SHP77 treated with DMSO at 0.1 percent for 48 hours (cell line): ENCODE measurements around the gene RND3.
A peak's percentile ranks its signal among the peaks of the same experiment; 100 is the strongest.

ENCODE experiments used
- DNase-seq: peaks from one replicate; lab custom pipeline; 2025; lab: John Stamatoyannopoulos, UW

RND3 gene

DNA sequence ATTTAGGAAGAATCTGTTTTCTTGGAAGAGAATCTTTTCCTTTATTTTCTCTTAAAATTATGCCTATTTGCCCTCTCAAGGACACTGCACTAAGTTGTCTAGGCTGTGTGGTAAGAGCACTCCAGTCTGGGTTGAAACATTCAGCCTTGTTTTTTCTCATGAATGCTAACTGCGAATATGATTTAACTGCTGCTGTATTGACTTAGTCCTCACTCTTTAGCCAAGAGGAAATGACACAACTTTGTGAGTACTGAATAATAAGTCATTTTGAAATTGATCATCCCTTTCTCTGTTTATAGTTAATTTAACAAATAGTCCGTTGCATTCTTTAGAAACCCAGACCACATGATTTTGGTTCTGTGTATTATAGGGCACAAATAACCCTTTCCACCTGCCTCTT is 4.5 kb upstream of the RND3 start:
- DNase-seq: no peak

DNA sequence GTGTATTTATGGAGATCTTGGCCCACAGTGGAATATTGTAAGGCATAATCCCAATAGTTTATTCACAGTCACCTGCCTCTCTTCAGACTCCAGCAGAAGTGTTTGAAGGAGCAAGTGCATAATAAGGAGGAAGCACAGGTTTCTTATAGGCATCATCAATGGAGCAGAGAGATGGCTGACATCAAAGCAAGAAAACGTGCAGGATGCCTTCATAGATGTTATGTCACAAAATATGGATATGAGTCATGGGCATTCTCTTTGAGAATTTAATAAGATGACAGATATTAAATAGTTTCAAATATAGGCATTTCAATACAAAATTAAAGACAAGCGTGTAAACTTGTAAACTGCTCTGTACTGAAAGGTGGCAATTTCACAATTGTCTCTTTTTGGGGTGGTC is 4.0 kb upstream of the RND3 start:
- no peak for DNase-seq

DNA sequence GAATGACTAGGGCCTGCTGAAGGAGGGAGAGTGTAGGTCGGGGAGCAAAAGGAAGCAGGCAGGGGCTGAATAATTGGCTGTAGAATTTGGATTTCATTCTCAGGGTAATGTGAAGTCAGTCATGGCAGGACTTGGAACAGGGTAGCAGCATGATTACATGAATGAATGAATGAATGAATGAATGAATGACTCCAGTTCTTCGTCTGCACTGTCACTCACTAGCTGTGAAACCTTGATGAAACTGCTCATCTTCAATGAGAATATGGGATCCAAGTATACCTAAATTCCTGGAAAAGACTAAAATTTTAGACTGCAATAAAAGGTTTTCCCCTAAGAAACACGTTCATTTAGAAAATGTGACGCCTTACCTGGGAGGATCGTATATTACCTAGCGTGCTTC is 3.0 kb upstream of the RND3 start:
- no peak for DNase-seq

DNA sequence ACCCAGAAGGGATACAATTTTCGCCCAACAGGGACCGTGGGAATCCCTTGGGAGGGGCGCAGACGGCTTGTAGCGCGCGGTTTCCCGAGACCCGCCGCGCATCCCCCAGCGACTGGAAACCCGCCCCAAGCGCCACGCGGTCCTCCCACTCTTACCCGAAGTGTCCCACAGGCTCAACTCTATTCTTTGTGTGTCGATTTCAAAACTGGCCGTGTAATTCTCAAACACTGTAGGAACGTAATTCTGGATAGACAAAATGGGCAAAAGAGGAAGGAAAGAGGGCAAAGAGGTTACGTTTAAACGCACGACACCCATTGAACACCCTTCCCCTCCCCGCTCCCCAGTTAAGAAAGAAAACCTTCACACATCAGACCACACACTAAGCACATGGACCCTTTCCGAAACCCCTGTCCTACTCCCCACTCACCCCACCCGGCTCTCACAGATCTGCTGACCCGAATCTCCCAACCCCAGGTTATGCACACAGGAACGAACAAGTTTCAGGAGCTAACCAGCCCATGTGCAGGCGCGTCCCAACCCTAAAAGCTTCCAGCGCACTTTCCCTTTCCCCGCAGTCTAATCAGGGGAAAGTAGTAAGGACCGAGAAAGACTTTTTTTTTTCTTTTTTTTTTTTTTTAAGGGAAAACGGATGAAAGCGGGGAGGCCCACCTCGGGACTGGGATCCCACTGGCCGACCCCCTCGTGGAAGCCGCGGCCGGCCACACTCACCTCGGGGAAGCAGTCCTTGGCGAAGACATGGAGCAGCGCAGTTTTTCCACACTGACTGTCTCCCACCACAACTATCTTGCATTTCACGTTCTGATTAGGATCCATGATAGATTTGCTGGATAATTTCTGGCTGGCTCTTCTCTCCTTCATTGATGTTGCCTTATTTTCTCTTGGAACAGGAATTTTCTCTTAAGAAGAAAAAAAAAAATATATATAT is 655 bp downstream of the RND3 start:
- DNase-seq: no peak

DNA sequence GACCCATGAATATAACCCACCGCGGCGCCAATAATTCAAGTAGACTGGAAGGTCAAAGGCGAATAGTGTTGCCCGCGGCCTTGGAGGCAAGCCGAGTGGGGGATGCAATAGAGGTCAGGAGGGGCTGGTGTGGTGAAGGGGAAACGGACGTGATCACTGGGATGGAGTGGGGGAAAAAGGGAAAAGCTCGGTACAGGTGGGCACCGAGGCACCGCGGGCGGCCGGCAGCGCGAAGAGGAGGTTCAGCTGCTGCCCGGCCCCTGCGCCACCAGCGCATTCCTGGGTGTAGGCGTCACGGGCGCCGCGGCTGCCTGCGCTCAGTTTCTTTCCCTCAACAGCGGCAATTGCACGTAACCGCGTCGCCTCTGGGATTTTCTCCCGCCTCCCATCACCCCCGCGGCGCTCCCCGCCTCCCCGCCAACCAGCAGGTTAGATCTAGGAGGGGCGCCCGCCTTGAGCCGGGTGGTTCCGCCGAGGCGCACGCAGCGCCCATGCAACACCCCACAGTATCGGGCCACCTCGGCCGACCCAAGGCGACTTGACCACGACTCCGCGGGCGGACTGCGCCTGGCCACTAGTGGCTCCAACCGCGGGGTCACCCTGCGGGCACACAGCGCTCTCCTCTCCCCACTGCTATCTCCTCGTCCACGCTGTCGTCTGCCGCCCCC is 1.5 kb downstream of the RND3 start:
- DNase-seq: no peak

DNA sequence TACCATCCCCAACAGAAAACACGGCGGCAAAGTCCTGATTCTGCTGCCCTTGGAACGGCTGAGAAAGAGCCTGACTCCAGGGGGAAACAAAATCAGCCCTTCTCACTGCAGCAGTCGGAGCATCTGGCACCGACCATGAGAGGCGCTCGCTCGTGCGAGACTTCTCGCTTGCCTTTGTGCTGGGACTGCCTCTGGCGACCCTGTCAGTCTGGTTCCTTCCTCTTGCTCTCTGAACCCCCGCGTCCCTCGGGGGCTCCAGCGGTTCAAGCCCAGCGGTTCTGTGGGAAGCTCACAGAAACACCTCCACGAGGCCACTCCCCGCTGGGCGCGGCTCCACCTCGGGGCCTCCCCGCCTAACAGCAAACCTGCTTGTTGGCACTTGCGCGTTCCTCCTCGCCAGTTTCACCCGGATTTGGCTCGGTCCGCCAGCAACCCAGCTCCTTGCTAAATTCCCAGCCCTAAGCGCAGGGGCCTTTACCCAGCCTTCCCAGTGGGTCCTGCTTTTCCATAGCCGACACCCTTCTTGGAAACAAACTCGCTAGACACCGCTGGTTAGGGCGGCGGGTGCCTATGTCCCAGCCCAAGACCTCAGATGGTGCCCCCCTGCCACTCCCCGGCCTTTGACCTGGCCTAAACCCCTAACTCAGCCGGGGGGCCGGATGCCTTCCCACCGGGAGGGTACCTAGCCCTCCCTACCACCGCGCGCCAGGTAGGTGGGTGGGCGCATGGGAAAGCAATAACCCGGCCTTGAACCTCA is 2.2 kb downstream of the RND3 start:
- DNase-seq: no peak

DNA sequence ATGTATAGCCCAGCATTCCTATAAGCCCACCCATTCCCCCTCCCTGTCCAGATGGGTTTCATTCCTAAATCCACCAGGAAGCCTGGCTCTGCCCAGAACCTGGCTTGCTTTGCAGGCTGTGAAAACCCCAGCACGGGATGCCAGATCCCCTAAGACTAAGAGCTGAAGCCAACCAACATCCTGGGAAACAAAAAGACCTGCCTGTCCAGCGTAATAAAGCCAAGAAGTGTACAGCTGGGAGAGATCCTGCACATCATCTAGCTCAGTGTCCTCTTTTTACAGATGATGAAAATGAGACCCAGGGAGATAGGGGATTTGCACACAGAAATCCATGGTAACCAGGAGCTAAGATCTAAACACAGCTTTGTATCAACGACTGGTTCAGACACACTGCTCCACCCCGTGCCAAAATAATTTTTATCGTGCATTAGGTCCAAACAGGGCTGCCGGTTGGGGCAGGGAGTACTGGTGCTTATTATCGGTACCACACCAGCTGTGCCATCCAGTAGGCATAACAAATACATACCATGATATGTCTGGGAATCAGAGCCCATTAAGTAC is 2.9 kb downstream of the RND3 start:
- no peak for DNase-seq

DNA sequence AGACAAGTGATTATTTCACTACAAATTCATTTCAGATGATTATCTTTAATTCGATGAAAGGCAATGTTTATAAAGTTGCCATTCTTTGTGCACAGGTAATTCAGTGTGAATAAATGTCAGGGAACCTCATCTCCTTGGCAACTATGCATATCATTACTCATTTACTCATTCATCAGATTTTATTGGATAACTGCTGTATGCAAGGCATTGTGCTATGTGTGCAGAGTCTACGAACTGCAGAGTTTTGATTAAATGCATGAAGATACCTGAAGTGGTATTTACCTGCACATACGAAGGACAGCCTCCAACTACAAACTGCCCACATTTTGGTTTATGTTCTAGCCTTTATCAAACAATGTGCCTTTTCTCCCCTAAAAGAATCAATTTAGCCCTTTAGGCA is 3.5 kb downstream of the RND3 start:
- DNase-seq: no peak

DNA sequence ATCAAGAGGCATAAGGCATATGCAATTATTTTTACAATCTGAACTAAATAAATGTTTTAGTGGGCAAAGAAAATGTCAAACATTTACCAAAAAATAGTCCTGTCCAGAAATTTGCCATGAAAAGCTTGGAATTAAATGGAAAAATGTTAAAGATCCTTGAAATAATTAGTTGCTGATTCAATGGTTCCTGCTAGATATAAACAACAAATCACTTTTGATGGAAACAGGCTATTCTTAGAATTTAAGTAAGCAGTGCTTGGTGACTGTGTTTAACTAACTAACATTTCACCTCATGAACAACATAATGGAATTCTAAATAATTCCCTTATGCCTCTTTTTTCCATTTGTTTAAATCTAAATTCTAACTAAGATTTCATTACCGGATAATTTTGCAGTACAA is 3.9 kb downstream of the RND3 start:
- DNase-seq: no peak

DNA sequence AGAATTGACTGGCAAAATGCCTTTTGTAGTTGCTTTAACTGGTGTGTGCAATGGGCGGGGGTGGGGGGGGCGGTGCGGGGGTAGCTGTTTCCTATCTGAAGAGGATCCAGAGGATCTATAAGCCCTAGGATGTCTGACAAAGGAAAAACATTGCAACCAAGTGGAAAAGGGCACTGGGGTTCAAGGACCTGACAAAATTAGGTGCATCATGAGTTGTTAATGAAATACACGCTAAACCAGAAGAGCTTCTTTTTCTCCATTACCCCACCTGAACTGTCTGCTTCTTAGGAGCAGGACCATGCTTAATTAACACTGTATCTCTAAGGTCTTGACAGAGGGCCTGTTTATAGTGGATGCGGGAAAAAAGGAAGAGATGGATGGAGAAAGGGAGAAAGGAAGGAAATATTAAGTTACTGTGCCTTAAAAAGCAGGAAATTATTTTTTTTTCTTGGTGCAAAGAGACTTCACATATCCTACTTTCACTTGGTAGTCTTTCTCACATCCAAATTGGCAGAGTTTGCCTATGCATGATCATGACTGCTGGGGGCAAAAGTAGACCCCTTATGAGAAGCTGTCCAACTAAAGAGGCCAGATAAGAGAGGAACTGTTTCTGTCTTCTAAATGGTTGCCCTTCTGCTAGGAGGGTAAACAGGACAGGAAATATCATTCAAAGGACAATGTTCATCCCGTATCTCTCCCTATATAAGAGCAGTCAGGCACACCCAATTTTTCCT is 4.6 kb downstream of the RND3 start:
- DNase-seq: no peak

DNA sequence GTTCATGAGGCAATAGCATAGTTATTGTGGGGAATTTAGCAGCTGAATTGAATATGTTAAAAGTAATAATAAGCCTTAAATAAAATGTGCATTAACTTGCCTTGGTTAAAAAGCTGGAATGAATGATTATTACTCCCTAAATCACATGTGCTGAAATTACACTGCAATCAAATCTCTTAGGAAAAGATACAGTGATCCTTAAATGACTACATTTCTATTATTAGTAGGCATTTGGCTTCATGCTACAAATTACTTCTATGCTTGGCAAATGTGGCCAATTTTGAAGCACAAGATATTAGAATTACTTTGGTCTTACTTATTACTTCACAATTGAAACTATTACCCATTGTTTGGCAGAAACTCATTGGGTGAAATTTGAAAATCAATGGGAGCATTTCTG is 5.4 kb downstream of the RND3 start:
- DNase-seq: no peak

DNA sequence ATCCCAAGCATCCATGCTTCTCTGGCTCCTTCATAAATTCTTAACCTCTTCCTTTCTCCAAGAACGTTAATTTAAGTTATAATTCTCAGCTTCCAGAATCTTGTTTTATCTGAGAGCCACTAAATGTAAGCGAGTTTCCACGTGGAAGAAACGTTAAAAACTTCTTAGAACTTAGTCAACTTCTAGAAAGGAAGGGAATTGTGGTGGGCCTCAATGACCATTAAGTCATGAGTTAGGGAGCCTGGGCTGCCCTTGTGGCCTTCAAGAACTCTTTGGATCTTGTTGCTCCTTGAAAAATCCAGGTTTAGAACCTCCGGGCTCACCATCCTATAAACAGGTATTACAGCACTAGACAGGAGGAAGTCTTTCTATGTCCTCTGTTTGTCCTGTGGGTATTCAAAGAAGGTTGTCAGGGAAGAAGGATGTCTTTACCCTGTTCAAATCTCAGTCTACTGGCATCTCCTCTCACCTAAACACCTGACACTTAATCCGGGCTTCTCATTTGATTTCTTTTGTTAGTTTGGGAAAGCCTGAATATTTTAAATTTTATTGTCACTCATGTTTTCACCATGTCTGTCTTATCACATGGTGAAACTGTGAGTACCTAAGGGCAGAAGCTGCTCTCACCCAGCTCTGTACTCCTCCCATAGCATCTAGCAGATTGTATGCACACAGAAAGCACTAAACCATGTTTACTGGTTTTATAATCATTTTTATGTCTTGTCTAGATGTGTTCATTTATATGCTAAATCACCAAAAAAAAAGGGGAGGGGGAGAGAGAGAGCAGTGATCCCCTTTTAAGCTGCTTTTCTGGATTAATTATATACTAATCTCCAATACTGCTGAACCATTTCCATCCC is 6.3 kb downstream of the RND3 start:
- no peak for DNase-seq

DNA sequence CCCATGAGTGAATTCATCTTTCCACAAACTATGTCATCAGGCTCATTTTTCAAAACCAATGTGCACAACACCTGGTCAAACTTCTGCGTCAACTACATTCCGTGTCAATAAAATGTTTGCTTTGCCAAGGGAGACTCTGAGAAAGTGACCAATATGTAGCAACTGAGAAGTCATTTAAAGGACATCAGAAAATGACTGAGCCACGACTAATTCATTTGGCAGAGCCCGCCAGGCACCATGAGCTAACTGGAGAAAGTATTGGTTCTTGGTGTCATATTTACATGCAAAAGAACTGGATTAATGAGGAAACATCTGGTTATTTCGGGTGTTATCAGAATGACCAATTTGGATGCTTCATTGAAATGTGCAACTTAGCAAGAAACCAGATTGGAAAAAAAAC is 7.2 kb downstream of the RND3 start:
- DNase-seq: peak; percentile 14

DNA sequence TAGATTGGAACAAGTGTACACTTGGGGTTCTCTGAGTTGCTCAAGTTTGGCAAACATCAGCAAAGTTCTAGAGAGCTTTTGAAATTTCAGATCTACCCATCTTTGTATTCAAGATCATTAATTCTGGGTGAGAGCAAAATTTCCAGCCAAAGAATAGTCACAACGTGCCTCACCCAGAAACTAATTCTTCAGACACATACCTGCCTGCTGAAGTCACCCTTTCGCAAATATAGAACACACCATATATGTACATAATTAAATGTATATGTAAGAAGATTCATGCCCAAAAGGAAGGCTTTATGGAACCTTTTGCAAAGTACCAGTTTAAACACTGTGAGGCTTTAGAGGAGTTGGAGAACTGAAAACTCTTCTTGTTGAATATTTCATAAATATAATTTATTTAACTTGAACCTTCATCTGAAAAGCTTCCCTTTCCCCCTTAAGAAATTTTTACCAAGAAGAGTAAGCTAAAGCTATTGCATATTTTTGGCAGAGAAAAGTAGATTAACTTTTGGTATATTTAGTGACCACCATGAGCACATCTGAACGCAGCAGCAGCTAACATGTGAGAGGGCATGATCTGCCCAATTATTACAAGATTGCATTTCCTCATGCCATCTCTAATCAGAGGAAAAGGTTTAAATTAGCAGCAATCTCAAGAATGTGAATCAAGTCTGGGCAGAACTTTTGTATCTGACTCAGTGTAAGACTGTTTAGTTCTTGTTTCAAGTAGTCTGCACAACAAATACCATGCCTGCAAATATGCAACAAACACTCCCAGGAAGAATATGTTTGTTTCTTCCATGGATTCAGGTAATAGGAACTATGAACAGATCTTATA is 8.2 kb downstream of the RND3 start:
- DNase-seq: no peak

DNA sequence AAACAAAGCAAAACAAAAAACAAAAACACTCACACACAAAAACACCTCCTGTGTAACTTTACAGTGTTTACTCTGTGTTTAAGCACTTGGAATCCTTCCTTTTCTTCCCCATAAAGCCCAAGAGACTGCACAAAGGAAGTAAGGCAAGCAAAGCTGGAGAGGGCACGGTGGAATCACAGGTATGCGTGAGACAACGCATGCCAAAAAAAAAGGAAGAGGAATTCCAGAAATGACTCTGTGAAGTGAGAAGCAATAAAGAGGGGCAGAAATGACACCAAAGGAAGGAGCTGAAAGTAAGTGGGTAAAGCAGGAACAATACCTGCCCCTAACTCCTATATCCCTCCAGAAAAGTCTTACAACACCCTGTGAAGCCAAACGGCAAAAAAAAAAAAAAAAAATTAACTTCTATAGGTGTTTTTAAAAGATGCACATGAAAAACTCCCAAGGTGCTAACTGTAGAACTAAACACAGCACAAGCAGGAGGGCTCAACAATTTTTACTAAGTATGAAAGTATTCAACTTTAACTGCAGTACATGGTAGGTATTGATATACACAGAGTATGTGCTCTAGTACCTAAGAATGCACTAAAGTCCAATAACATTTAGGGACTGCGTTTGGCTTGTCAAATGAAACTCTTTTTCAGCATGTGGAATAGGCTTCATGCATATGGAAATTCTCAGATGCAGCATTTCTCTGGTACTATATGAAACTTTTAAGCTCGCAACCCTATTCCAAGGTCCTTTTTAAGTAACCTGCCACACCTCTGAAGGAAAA is 9.1 kb downstream of the RND3 start:
- DNase-seq: no peak

DNA sequence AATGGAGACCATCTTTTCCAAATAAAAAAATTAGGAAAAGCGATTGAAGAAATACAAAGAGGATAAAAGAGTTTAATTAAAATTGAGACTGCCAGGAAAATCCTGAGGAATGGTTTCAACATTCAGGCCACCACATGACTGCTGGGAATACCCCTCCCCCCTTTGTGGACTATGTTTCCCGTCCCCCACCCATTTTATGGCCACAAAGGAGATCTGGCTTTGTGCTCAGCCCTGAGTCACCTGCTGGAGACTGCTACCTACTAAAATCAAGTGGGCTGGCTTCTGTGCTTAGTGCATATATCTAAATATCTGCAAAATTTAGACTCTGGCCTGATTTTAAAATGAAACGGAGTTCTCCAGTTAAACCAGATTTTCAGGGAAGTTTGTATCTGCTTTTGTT is 10.1 kb downstream of the RND3 start:
- no peak for DNase-seq

DNA sequence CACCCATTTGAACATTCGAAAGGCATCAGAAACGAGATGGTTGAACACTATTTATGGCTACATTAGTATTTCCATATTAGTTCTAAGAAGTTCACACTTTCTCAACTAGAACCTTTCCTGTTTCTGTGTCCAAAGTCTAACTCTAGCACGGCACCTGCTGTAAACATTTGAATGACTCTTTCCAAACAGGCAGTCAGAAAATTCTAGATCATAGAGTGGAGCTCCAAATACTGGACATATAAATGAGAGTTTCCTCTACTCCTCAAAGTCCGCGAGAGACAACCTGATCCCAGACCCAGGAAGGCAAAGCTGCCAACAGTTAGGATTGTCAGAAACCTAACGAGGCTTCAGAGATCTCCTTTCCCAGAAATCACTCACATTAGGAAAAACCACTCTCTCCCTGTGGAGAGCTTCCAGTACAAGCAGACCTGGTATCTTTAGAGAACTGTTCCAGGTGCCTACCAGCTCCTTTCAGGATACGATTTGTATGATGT is 10.6 kb downstream of the RND3 start:
- DNase-seq: no peak

DNA sequence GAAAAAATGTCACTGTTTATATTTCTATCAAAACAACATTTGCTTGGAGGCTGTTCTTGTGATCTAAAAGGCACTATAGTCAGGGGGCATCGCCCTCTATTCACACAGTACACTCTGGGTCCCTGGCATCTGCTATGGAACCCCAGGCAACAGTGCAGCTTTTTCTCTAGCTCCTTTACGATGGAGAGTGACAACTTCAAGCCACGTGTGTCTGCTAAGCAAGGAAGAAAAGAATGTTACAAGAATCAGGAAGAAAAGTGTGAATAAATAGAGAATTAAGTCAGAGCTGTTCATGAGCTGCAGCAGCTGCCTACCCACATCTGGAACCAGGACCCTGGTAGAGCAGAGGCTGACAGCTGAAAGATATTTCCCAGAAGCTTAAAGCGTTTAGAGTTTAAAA is 11.2 kb downstream of the RND3 start:
- DNase-seq: no peak
